HG03280 (cell line): ENCODE data around the gene SPAG9.

Experiments used
- ATAC-seq: cut with Tn5 transposase; IDR thresholded peaks from one replicate; pipeline ENCODE4 v1.9.1; 2021; ENCODE audit warnings: mild to moderate bottlenecking, moderate library complexity; ENCODE audit not compliant: unreplicated experiment

The SPAG9 gene

GRCh38 chr17:50920041-50920410 lies 200.6 kb downstream of the SPAG9 start:
- no peak for ATAC-seq

- no peak for ATAC-seq
Measured at GRCh38 chr17:50919321-50920040, 201.2 kb downstream of the SPAG9 start.

GRCh38 chr17:50918933-50919296 lies 201.8 kb downstream of the SPAG9 start:
- no peak for ATAC-seq

- ATAC-seq, result no peak
Measured at GRCh38 chr17:50918071-50918932, 202.4 kb downstream of the SPAG9 start.

- peak; percentile 64 for ATAC-seq
Measured at GRCh38 chr17:50917418-50917743, 203.3 kb downstream of the SPAG9 start.

GRCh38 chr17:50916708-50917417 lies 203.8 kb downstream of the SPAG9 start:
- ATAC-seq, result no peak

GRCh38 chr17:50916026-50916707 lies 204.5 kb downstream of the SPAG9 start:
- no peak for ATAC-seq

- no peak for ATAC-seq
Measured at GRCh38 chr17:50914505-50915063, 206.1 kb downstream of the SPAG9 start.

GRCh38 chr17:50913120-50913519 lies 207.5 kb downstream of the SPAG9 start:
- ATAC-seq, result no peak
